M059J (cell line): ENCODE data around the gene DBP. TPM values are rescaled to one million over a fixed set of nuclear protein-coding genes. Genes with fewer than 3 reads are reported as not detected.

Experiments used
- DNase-seq: peaks from one replicate; pipeline ENCODE4 v3.0.0-alpha.2; 2012; ENCODE audit warnings: low read depth
- total RNA-seq: library from RNA; depleted of rRNA; stranded (reverse); fragments of >200 nt; shearing (Covaris generic); gene quantifications from 2 replicates; pipeline ENCODE4 v1.2.3, GENCODE V29; 2014

The DBP gene
- total RNA-seq, 1 experiment from 2014 or later, result 20.1 TPM

GRCh38 chr19:48627201-48627864 lies 9.8 kb downstream of the DBP start:
- peak; percentile 78 for DNase-seq

- no peak for DNase-seq
These were observed 11.3 kb downstream of the DBP start for GRCh38 chr19:48625891-48626327.

- no peak for DNase-seq
These were observed 12.1 kb downstream of the DBP start for GRCh38 chr19:48624791-48625723.

- DNase-seq, result peak; percentile 59
These were observed 13.0 kb downstream of the DBP start for GRCh38 chr19:48624067-48624594.

GRCh38 chr19:48623556-48624066 lies 13.6 kb downstream of the DBP start:
- no peak for DNase-seq

GRCh38 chr19:48619692-48620585 lies 17.2 kb downstream of the DBP start:
- no peak for DNase-seq

- peak; percentile 99 for DNase-seq
These were observed 18.1 kb downstream of the DBP start, which contains the start of the genes RPL18 and SPHK2 for GRCh38 chr19:48618916-48619691. Gene RPL18, minus strand, starts transcription at chr19:48619178. Its CDS starts 35 bp downstream, at chr19:48619143. Gene SPHK2, plus strand, starts transcription at chr19:48619506. Its CDS starts 1,009 bp downstream, at chr19:48620515.

GRCh38 chr19:48618278-48618915 lies 18.8 kb downstream of the DBP start:
- DNase-seq, result no peak

GRCh38 chr19:48617146-48617937 lies 19.8 kb downstream of the DBP start:
- DNase-seq, result no peak

GRCh38 chr19:48616491-48617056 lies 20.6 kb downstream of the DBP start:
- no peak for DNase-seq

- DNase-seq, result no peak
These were observed 21.1 kb downstream of the DBP start for GRCh38 chr19:48616041-48616436.

GRCh38 chr19:48615231-48616040 lies 21.7 kb downstream of the DBP start:
- DNase-seq, result no peak

GRCh38 chr19:48614436-48615230 lies 22.5 kb downstream of the DBP start, which contains the start of gene FAM83E:
Gene FAM83E, minus strand, starts transcription at chr19:48615076. Its CDS starts 1,704 bp downstream, at chr19:48613372.
- DNase-seq, result no peak

- DNase-seq, result no peak
These were observed 23.2 kb downstream of the DBP start for GRCh38 chr19:48613852-48614435.

GRCh38 chr19:48613024-48613851 lies 23.9 kb downstream of the DBP start:
- DNase-seq, result peak; percentile 59
